NCI-H1694 (cell line): ENCODE data around the gene STK25.

Experiments
- DNase-seq: peaks from one replicate; lab custom pipeline; 2025; lab: John Stamatoyannopoulos, UW

The STK25 gene

DNA sequence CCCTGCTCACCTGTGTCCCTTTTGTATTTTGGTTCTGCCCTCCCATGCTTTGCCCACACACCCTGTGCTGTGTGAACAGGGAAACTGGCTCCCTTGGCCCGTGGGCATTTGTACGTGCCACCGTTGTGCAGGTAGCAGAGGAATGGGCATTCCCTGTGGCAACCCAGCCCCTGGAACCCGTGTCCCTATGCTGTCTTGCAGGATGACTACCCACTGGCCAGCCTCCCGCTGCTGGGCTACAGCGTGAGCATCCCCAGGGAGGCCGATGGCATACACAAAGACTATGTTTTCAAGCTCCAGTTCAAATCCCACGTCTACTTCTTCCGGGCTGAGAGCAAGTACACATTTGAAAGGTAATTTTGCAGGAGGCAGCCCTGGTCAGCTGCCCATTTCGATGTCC, 15.3 kb downstream of the STK25 start:
- no peak for DNase-seq

DNA sequence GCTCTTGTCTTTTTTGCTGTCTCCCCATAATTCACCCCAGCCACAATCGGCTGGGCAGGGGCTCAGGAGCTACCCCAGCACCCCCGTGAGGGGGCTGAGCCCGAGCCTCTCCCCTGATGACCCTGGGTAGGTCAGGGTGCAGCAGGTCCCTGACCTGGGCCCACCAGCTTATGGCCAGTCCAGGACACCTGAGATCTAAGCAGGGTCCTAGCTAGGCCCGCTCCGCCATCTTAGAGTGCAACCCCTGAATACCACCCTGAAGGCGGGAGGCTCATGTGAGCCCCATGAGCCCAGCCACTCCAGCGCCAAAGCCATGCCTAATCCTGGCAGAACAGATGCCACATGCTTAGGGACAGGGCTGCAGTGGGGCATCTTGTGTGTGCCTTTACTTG, 16.2 kb downstream of the STK25 start:
- no peak for DNase-seq

DNA sequence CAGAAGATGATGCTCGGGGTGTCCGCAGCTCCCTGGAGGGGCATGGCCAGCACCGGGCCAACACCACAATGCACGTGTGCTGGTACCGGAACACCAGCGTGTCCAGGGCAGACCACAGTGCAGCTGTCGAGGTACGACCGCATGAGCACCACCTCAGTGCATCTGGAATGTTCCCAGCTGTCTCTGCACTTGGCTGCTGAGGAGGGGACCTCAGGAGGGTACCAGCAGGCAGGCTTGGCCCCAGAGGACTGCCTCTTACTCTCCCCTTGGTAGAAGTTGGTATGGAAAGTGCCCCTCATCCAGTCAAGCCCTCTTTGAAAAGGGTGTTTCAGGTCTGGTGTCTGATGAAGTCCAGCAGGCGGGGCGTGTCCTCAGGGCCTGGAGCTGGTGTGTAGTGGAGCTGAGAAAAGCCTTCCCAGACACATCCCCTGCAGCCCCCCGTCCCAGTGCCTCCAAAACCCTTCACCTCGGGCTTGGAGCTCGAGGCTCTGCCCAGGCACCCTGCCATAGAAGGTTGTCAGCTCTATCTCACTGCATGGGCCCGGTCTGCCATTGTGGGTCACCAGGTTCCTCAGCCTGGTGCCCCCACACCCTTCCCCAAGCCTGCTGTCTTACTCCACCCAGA, 16.7 kb downstream of the STK25 start:
- DNase-seq: no peak

DNA sequence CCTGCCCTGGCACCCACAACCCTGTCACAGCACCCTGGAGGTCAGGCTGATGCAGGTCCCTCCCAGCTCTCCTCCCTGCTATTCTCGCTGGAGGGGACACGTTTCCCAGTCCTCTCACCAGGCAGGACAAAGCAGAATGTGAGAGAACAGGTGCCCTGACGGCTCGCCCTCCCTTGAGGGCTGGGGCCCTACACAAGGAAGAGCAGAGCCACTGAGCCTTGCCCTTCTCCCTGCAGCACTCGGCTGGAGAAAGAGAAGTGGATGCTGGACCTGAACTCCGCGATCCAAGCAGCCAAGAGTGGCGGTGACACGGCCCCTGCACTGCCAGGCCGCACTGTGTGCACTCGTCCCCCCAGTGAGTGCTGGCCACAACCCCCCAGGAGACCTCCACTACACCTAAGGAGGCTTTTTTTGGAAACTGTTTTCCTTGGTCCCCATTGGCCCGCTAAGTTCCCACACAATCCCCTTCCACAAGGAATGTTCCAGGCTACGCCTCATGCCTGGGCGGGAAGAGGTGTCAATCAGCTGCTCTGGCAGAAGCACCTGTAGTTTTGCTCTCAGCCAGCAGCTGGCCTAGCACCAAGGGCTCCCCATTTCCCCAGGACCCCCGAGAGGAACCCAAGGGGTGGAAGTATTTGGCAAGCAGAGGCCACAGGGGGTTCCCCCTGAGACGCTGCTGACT, 17.4 kb downstream of the STK25 start:
- DNase-seq: no peak

DNA sequence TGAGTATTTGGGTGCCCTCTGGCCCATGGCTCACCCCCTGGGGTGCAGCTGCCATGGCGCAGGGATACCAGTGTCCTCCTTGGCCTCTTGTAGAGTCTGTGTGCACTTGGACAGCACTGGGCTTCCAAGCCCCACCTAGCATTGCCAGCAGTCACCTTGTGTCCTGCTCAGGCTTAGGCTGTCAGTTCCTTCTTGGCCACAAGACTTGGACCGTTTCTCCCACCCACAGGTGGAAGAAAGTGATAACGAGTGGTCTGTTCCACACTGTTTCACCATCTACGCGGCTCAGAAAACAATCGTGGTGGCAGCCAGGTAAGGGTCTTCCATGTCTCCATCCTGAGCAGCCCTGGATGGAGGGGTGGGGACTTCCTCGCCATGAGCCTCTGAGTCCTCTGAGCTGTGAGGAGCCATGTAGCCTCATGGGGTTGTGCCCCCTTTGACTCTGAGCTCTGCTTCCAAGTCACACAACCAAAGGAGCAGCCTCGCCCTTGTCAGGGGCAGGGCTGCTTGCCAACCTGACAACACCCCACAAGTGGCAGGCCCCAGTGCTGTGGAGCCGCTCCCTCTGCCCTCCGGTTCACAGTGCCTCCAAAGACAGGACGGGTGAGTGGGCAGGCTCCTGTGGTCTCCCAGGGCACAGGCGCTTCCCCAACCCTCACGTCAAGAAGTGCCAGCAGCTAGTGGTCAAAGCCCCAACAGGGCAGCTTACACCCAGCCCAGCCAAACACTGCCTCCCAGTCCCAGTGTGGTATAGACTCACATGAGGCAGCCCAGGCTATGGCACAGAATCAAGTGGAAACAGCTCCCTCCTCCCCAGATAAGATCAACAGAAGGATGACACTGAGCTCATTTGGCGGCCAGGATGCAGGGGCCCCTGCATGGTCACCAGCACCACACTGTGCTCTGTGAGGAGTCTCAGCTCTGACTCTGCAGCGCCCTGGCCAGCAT, 18.4 kb downstream of the STK25 start:
- DNase-seq: no peak

DNA sequence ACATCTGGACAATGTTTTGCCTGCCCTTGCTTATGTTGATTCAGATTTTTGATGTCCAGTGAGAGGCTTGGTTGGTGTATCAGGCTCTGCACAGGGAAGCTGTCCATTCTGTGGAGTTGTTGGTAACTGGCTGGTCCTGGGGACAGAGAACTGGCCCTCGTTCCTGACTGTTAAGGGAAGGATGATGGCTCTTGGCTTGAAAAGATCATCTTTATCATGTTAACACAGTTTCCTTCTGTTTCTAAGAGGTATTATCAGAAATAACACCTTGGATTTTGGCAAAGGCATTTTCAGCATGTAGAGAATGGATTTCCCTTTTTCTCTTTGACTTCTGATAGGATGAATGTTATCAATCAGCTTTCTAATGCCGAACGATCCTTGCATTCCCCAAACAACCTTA, 19.3 kb downstream of the STK25 start:
- DNase-seq: no peak

DNA sequence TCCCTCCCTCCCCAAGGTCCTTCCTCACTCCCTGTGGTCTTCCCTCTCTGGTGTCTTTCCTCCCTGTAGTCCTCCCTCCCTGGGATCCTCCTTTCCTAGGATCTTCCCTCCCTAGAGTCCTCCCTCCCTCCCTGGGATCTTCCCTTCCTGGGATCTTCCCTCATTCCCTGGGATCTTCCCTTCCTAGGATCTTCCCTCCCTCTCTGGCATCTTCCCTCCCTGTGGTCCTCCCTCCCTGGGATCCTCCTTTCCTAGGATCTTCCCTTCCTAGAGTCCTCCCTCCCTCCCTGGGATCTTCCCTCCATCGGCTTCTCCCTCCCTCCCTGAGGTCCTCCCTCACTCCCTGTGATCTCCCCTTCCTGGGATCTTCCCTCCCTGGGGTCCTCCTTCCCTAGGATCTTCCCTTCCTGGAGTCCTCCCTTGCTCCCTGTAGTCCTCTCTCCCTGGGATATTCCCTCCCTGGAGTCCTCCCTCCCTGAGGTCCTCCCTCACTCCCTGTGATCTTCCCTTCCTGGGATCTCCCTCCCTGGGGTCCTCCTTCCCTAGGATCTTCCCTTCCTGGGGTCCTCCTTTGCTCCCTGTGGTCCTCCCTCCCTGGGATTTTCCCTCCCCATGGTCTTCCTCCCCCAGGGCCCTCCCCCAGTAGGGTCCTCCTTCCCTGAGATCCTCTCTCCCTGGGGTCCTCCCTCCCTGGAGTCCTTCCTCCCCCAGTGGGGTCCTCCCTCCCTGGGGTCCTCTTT, 23.0 kb downstream of the STK25 start:
- DNase-seq: no peak

DNA sequence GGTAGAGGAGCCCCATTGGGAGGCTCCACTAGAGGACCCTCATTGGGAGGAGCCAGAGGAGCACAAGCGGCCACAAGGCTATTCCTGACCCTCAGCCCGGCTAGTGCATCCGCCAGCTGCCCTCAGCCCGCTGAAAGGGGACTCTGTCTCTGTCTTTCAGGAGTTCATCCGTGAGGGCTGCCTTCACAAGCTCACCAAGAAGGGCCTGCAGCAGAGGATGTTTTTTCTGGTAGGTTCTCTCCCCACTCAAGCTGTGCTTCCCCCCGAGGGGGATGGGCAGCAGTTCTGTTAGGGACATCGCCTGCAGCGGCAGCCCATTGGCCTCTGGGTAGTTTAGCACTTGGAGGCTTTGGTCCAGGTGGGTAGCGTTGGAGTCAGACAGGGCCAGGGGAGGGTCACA, 25.1 kb downstream of the STK25 start:
- no peak for DNase-seq

DNA sequence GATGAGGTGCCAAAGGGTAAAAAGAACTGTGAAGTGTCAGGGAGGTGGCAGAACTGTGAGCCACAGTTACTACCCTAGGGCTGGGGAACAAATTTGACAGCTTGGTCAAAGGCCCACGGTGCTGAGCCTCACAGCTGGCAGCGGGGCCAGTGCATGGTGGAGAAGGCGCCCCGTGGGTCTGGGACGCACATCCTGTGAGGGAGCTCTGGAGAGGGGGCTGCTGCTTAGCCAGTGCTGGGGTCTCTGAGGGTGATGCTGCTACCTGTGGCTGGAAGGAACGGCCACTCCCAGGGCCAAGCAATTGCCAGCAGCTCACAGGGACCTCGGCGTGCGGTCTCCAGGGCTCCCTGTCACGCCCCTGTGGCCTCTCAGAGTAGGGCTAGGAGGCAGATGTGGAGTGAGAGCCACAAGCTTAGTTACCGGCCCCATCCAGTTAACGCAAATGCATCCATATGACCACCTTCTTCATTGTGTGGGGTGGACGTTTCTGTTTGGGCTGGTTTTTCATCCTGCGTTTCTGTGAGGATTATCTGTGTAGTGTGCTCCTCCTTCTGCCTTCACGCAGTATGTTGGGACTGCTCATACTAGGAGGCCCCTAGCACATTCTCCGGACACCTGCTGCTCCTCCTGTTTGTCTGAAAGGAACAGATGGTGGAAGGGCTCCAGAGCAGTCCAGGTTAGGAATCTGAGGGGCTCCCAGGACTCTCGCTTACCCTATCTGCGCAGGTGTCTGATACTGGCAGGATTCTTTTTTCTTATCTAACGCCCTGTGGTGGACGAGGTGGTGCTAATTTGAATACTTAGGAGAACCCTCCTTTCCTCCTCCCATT, 26.0 kb downstream of the STK25 start:
- no peak for DNase-seq

DNA sequence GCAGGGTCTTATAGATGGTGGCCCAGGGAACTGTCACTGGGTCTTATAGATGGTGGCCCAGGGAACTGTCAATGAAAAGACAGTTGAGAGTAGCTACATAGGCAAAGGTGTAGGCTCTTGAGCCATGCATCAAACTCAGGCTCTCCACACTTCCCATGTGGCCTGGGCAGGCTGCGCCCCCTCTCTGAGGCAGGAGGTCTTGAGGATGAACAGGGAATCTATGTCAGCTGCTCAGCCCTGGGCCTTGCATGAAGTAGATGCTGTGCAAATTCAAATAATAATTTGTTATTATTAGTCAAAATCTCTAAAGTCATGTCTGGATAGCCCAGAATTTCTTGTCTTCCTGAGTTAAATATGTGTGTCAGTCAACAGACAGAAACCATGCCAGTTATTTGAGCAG, 26.7 kb downstream of the STK25 start:
- DNase-seq: no peak

DNA sequence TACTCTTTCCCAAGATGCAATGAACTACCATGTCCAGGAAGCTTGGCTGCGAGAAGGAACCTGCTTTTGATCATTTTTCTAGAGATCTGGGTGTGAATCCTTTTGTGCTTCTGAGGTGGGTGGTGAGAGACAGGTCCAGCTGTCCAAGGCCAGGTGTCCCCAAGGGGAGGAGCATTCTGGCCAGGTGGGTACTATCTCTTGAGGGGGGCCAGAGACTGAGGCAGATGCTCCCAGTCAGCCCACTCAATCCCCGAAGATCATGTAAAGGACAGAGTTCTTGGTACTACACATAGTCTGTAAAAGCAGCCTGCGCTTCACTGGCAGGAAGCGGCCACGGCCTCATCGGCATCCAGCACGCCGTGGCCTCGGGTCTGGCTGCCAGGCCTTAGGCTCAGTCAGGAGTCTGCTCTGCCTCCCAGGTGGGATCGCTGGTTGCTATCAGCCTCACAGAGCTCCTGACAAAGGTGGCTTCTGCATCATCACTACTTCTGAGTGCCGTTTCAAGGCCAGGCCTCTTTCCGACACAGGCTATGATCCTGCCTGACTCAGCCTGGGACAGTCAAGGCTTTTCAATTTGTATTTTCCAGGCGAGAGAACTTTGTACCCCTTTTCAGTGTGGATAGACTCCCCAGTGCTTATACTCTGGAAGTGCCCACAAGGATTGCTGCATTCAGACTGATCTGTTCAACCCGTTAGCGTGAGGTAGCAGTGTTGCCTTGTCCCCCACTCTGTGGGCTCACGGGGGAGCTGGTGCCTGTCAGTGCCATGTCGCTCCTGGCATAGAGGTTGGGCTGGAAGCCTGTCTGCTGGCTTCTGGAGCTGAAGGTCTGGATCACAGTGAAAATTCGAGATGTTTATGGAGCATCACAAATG, 29.1 kb downstream of the STK25 start:
- DNase-seq: no peak

DNA sequence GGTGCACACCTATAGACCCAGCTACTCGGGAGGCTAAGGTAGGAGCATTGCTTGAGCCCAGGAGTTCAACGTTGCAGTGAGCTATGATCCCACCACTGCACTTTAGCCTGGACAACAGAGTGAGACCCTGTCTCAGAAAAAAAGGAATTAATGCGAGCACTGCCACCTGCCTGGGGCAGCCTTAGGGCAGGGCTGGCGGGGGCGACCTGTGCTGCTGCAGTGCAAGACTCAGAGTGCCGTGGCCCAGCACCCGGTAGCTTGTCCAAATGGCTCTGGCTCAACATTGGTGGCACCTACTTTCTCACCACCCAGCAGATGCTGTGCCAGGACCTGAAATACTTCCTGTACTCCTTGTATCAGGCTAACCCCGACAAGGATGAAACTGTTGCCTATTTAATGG, 30.2 kb downstream of the STK25 start:
- DNase-seq: no peak

DNA sequence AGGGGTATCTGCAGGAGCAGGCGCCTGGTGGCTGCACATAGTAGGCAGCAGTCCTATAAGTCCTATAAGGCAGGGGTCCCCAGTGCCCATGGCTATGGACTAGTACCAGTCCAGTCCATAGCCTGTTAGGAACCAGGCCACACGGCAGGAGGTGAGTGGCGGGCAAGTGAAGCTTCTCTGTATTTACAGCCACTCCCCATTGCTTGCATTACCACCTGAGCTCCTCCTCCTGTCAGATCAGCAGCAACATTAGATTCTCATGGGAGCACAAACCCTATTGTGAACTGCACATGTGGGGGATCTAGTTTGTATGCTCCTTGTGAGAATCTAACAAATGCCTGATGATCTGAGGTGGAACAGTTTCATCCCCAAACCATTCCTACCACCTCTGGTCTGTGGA, 33.1 kb downstream of the STK25 start:
- no peak for DNase-seq

DNA sequence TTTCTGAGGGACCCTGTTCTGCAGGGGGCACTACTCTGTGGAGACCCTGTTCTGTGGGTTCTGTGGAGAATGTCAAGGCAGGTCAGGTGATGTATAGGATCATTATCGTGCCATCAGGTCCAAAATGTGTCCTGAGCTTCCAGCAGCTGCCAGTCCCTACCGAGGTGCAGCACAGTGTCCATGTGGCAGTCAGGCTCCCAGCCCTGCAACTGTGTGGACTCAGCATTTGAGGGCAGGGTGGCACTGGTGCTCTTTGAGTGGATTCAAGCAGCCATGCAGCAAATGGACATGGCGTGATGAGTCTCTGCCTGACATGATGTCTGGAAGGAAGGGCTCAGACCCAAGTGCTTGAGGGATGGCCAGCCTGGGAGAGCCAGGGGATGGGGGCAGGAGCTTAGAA, 35.0 kb downstream of the STK25 start:
- no peak for DNase-seq

DNA sequence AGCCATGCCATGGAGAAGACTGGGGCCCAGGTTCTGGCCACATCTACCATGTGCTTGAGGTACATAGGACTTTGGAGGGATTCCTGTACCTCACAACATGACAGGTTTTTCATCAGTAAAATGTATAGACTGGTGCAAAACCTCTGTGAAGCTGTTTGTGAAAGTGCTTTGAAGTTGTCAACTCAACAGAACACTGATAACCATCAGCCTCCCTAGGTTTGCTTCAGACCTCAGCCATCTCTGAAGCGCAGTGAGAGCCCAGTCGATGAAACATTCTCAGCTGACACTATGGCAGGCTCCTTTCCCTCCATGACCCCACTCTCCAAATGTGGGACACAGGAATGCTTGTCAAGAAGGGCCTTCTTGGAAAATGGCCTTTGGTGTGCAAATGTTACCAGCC, 38.6 kb downstream of the STK25 start:
- no peak for DNase-seq

DNA sequence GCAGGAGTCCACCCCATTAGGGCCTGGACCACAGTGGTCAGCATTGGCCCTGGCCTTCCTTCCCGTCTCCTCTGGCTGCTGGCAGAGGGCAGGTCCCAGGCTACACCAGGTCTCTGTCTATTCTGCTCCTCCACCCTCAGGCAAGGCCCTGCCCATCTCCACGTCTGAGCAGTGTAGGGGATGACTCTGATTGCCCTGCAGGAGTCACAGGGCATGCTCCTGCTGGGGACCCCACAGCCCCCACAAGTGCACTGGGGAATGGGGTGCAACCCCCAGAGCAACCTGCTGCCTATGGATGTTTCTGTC, 40.0 kb downstream of the STK25 start:
- DNase-seq: no peak

DNA sequence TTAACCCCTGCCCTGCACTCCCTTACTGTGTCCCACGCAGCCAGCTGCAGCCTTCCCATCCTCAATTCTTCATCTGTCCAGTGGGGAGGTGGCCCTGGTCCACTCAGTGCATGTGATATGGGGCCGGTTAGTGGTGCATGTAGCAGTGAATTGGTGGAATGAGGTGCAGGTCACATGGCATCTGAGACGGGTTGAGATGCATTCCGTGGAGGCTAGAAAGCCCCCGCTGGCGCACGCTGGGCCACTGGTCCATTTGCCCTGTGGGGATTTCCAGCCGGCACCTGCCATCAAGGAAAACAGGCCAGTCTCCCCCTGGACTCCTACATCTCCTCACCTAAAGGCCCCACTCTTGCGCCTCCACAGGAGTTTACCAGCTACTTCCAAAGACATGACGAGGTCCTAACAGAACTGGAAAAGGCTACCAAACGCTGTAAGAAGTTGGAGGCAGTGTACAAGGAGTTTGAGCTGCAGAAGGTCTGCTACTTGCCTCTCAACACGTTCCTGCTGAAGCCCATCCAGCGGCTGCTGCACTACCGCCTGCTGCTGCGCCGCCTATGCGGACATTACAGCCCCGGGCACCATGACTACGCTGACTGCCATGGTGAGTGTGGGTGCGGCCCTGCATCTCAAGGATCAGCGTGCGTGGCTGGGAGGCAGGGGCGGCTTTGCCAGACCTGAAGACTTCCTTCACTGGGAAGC, 40.5 kb downstream of the STK25 start:
- DNase-seq: no peak

DNA sequence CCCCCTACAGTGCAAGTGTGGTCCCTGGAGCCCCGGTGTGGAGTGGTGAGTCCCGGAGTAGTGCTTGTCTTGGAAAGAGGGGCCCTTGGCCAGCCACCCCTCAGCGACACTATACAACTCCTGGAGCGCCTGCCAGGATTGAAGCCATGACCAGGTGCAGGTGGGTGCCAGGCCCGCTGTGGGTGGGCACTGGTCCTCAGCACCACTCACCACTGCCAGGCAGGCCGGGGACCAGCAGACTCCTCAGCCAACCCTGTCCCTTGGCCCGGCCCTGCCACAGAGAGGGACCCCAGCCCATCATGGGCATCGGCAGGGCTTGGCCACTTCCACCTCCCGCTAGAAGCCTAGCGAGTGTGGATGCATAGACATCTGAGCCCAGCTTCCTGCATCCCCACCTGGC, 42.2 kb downstream of the STK25 start:
- no peak for DNase-seq

DNA sequence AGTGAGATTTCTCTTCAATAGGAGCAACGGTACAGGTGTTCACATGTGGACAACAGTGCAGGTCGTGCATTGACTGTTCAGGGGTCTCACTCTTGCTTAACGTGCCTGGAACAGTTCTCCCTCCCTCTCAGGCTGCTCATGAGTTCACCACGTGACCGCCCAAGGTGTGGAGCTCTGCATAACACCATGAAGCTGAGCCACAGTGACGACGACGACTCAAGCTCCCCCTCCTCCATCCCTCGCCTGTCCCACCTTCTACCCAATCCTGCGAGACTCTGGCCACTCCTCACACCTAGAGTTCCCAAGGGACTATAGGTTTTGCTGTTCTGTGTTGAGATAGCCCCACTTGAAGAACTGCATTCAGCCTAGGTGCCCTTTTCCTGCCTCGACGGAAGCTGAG, 42.8 kb downstream of the STK25 start:
- DNase-seq: no peak
